Measurements from ENCODE around the gene JAG2.

Gene JAG2

DNA sequence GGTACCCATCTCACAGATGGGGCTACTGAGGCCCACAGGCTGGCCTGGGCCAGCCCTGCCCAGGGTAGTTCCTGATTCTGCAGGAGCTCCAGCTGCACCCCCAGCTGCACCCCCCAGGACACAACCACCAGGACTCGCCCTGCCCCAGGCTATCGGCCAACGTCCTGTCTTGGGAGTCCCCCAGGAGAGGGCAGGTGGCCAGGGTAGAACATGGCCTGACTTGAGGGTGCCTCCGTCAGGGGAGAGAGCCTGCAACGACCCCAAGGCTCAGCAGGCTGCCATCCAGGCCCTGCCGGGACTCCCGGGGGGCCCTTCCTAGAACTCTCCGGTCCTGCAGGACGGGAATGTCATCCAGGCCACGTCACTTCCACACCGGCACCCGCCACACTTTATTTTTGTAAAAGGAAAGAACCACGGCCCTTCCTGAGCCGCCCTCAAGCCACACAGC is 15.8 kb downstream of the JAG2 start:
- Mint-ChIP-seq H3K4me1 (no peaks in the 10 kb centered on the region), H3K9me3 (no peaks in the 10 kb centered on the region), H3K27ac (no peak overlapping the region), H3K4me3 (no peak overlapping the region), H3K36me3 (ENCODE audit: low read depth) (no peaks in the 10 kb centered on the region), H3K27me3 (ENCODE audit: low read depth) (no peaks in the 10 kb centered on the region)
- TF ChIP-seq, protein P1, sequence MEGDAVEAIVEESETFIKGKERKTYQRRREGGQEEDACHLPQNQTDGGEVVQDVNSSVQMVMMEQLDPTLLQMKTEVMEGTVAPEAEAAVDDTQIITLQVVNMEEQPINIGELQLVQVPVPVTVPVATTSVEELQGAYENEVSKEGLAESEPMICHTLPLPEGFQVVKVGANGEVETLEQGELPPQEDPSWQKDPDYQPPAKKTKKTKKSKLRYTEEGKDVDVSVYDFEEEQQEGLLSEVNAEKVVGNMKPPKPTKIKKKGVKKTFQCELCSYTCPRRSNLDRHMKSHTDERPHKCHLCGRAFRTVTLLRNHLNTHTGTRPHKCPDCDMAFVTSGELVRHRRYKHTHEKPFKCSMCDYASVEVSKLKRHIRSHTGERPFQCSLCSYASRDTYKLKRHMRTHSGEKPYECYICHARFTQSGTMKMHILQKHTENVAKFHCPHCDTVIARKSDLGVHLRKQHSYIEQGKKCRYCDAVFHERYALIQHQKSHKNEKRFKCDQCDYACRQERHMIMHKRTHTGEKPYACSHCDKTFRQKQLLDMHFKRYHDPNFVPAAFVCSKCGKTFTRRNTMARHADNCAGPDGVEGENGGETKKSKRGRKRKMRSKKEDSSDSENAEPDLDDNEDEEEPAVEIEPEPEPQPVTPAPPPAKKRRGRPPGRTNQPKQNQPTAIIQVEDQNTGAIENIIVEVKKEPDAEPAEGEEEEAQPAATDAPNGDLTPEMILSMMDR (IDR thresholded peaks at IDR 0.05; ENCODE audit: unreplicated experiment in 3 of 3), result no peak

DNA sequence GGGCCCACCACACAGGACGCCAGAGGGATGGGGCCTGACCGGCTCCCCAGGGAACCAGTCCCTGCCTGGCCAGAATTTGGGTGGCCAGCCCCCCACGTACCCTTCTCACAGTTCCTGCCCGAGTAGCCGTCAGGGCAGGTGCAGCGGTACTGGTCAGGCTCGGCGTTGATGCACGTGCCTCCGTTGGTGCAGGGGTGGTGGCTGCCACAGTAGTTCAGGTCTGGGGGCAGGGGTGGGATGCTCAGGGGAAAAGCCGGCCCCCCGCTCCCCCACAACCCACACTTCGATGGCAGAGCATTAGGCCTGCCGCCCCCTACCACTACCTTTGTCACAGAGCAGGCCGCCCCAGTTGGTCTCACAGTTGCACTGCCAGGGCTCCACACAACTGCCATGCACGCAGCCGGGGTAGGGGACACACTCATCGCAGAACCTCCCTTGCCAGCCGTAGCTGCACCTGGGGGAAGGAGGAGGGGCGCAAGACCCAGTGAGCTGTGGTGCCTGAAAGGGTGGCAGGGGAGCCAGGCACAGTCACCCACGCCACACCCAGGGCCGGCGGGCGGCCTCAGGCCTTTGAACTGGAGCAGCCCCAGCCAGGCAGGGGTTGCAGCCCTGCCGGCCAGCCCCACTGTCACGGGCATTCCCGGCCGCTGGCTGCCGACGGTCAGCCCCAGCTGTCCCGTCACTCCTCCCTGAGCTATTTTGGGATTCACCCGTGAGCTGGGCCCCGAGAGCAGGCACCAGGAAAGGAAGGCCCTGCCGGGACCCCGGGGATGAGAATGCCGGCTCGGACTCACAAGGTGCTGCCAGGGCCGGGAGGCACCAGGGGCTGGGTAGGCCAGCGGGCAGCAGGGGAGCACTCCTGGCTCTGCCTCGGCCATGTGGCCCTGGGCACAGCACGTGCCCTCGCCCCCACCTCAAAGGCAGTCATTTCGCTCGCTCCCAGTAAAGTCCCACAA is 16.5 kb downstream of the JAG2 start:
- no peaks in the 10 kb centered on the region for H3K9me3 Mint-ChIP-seq
- H3K4me1 Mint-ChIP-seq, result no peaks in the 10 kb centered on the region
- H3K27ac Mint-ChIP-seq, result no peak overlapping the region
- H3K4me3 Mint-ChIP-seq, result no peak overlapping the region
- H3K27me3 Mint-ChIP-seq (ENCODE audit: low read depth), result no peaks in the 10 kb centered on the region
- TF ChIP-seq, protein P1 (IDR thresholded peaks at IDR 0.05; ENCODE audit: unreplicated experiment in 3 of 3), result no peak
- H3K36me3 Mint-ChIP-seq (ENCODE audit: low read depth), result no peaks in the 10 kb centered on the region

DNA sequence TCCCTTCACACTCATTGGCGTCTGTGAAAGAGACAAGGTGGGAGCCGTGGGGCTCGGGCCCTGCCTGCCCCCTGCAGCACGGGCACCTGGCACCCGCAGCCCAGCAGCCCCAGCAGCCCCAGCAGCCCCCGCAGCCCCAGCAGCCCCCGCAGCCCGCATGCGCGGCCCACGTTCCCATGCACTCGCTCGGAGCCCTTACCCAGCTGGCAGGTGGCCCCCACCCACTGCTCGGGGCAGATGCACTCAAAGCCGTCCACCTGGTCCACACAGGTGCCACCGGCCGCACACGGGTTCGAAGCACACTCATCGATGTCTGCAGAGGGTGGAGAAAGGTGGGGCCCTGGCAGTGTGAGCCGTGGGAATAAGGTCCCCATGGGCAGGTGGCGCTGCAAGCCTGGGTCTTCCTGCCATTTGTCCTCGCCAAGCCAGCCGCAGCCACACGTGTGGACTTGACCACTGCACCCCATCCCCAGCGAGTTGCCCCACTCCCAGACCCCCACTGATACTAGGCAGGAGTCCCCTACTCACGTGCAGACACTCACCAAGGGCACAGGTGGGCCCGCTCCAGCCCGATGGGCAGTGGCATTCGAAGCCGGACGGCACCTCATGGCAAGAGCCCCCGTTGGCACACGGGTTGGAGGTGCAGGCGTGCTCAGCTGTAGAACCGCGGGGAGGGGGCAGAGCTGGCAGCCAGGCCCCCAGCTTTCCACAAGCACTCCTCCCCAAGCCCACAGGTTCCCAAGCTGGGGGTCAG is 17.3 kb downstream of the JAG2 start:
- Mint-ChIP-seq H3K36me3 (ENCODE audit: low read depth) (no peaks in the 10 kb centered on the region), H3K4me1 (no peaks in the 10 kb centered on the region), H3K9me3 (no peaks in the 10 kb centered on the region), H3K27ac (no peak overlapping the region), H3K4me3 (no peak overlapping the region), H3K27me3 (ENCODE audit: low read depth) (no peaks in the 10 kb centered on the region)
- TF ChIP-seq, protein P1 (IDR thresholded peaks at IDR 0.05; ENCODE audit: unreplicated experiment in 3 of 3), result no peak

DNA sequence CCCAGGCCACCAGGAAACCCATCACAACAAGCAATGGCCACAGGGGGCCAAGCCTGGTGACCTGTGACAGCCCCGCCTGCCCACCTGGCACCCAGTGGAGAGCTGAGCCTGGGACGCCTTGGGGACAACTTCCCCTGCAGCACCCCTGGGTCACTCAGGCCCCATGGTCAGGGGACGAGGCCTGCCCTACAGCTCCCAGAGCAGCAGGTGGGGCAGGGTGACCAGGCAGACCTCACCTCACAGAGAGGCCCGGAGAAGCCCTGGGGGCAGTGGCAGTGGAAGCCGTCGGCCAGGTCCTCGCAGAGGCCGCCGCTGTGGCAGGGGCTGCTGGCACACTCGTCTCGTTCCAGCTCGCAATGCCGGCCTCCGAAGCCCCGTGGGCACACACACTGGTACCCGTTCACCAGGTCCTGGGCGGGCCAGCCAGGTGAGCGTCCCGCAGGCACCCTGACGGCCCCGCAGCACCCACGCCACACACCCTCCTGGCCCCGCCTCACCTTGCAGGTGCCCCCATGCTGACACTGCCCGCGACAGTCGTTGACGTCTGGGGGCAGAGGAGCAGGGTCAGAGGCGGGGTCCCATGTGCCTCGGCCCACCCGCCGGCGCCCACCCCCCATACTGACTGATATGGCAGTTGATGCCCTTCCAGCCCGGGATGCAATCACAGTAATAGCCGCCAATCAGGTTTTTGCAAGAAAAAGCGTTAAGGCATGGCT is 18.1 kb downstream of the JAG2 start:
- H3K36me3 Mint-ChIP-seq (ENCODE audit: low read depth), result no peaks in the 10 kb centered on the region
- H3K9me3 Mint-ChIP-seq, result no peaks in the 10 kb centered on the region
- no peak overlapping the region for H3K4me3 Mint-ChIP-seq
- H3K27ac Mint-ChIP-seq, result no peak overlapping the region
- TF ChIP-seq, protein P1 (IDR thresholded peaks at IDR 0.05; ENCODE audit: unreplicated experiment in 3 of 3), result no peak
- no peaks in the 10 kb centered on the region for H3K4me1 Mint-ChIP-seq
- H3K27me3 Mint-ChIP-seq (ENCODE audit: low read depth), result no peaks in the 10 kb centered on the region

DNA sequence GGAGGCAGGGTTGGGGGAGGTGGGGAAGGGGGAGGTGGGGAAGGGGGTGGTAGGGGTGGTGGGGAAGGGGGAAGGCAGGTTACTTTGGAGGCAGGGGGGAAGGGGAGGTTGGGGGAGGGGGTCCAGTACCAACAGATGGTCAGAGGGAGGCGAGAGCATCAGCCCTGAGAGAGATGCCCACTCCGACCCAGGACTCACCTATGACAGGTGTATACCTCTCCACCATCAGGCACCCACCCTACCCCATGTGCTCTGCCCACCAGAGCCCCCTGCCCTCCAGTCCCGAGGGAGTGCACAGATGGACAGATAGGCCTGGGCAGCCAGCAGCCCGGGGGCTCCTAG is 18.6 kb downstream of the JAG2 start:
- Mint-ChIP-seq H3K4me3 (no peak overlapping the region), H3K27me3 (ENCODE audit: low read depth) (no peaks in the 10 kb centered on the region), H3K4me1 (no peaks in the 10 kb centered on the region), H3K27ac (no peak overlapping the region), H3K9me3 (no peaks in the 10 kb centered on the region), H3K36me3 (ENCODE audit: low read depth) (no peaks in the 10 kb centered on the region)
- TF ChIP-seq, protein P1 (IDR thresholded peaks at IDR 0.05; ENCODE audit: unreplicated experiment in 3 of 3), result no peak

Measured in nephron (organoid).